Cardiac septum (tissue), 1 donor: ENCODE data around the gene SMG1. TPM values are rescaled to one million over a fixed set of nuclear protein-coding genes. Genes with fewer than 3 reads are reported as not detected.

ENCODE experiments used
- DNase-seq: peaks from one replicate; pipeline ENCODE4 v3.0.0-alpha.2; 2020; ENCODE audit warnings: low spot score
- intact Hi-C: fragments of 100-400 bp; cut with DNase I; formaldehyde crosslinking; loops from one replicate; pipeline ENCODE4 v1.14.0; 2022
- total RNA-seq: library from RNA; stranded (reverse); fragmentation: NEBNext Ultra II Directional; extraction: Animal tissue kit (Norgen Biotek cat#: 25700); gene quantifications from one replicate; pipeline ENCODE4 v1.2.1, GENCODE V29; 2021
- donor health status: DM: no; HTN: no; CAD: no.

The SMG1 gene
- total RNA-seq, 1 donor from 2014 or later, result 56.0 TPM

- intact Hi-C loops, result loop anchor here (5.0 to 10.0 kb wide), 2 partner anchors 168 to 260 kb away; partner anchors contain the start of gene COQ7
- DNase-seq, result no peak
These were observed 121.7 kb downstream of the SMG1 start for GRCh38 chr16:18804540-18804939.

GRCh38 chr16:18803569-18804462 lies 122.4 kb downstream of the SMG1 start:
- no peak for DNase-seq
- intact Hi-C loops, result loop anchor here (5.0 to 10.0 kb wide), 2 partner anchors 168 to 261 kb away; partner anchors contain the start of gene COQ7

- intact Hi-C loops, result loop anchor here (5.0 to 10.0 kb wide), 2 partner anchors 169 to 262 kb away; partner anchors contain the start of gene COQ7
- no peak for DNase-seq
These were observed 123.4 kb downstream of the SMG1 start for GRCh38 chr16:18802767-18803343.

GRCh38 chr16:18801145-18801972 lies 124.8 kb downstream of the SMG1 start, which contains the start of gene ARL6IP1:
Gene ARL6IP1 (minus strand): TSS chr16:18801549. CDS start chr16:18801466, 83 bp downstream.
- intact Hi-C loops, result loop anchor here (1.0 to 10.0 kb wide), 3 partner anchors 11 to 263 kb away; partner anchors contain the start of genes COQ7 and RPS15A
- DNase-seq, result peak; percentile 100

- DNase-seq, result no peak
- intact Hi-C loops, result loop anchor here (1.0 to 10.0 kb wide), 3 partner anchors 10 to 264 kb away; partner anchors contain the start of genes COQ7 and RPS15A
These were observed 125.4 kb downstream of the SMG1 start for GRCh38 chr16:18800775-18801144.

- intact Hi-C loops, result loop anchor here (5.0 to 10.0 kb wide), 2 partner anchors 172 to 265 kb away; partner anchors contain the start of gene COQ7
- no peak for DNase-seq
These were observed 125.9 kb downstream of the SMG1 start for GRCh38 chr16:18800293-18800692.

- intact Hi-C loops, result no loop called here
- no peak for DNase-seq
These were observed 126.7 kb downstream of the SMG1 start for GRCh38 chr16:18799500-18799899.

GRCh38 chr16:18797746-18798145 lies 128.5 kb downstream of the SMG1 start:
- DNase-seq, result no peak
- intact Hi-C loops, result no loop called here

- intact Hi-C loops, result no loop called here
- DNase-seq, result no peak
These were observed 129.8 kb downstream of the SMG1 start for GRCh38 chr16:18796377-18796776.

GRCh38 chr16:18792836-18793433 lies 133.3 kb downstream of the SMG1 start:
- intact Hi-C loops, result loop anchor here (5.0 kb wide), 1 partner anchor 724 kb away; no protein-coding TSS in a partner anchor
- no peak for DNase-seq

- peak; percentile 97 for DNase-seq
- intact Hi-C loops, result loop anchor here (1.0 to 5.0 kb wide), 2 partner anchors 11 to 727 kb away; partner anchors contain the start of gene ARL6IP1
These were observed 136.1 kb downstream of the SMG1 start, which contains the start of gene RPS15A for GRCh38 chr16:18789850-18790706. Gene RPS15A (minus strand): TSS chr16:18790334. CDS start chr16:18789113, 1,221 bp downstream.

GRCh38 chr16:18789515-18789849 lies 136.7 kb downstream of the SMG1 start:
- intact Hi-C loops, result no loop called here
- no peak for DNase-seq

- intact Hi-C loops, result no loop called here
- DNase-seq, result no peak
These were observed 137.2 kb downstream of the SMG1 start for GRCh38 chr16:18788828-18789514.

GRCh38 chr16:18784917-18785623 lies 141.1 kb downstream of the SMG1 start:
- DNase-seq, result no peak
- intact Hi-C loops, result no loop called here

GRCh38 chr16:18783430-18784341 lies 142.5 kb downstream of the SMG1 start:
- DNase-seq, result no peak
- intact Hi-C loops, result no loop called here
